GM21360 (cell line): ENCODE data around the gene CAMK2G.

Experiments used
- ATAC-seq: cut with Tn5 transposase; IDR thresholded peaks from one replicate; pipeline ENCODE4 v1.9.1; 2021; ENCODE audit warnings: mild to moderate bottlenecking, moderate library complexity; ENCODE audit not compliant: unreplicated experiment

Gene CAMK2G

GRCh38 chr10:73865459-73866442 is 8.6 kb downstream of the CAMK2G start:
- no peak for ATAC-seq

DNA sequence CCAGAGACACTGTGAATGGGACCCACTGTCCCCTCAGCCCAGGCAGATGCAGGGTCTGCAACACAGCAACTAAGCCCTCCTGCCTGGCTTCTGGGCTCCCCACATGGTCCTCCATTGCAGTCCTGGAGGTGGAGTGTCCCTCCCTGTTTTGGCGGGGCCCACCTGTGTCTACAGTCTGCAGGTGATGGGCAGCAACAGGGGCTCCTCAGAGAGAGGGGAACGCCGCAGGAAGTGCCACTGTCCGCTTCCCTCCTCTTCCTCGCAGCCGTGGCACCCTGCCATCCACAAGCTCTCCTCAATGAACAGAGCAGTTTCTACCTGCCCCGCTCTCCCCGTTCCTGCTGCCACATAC is 9.3 kb downstream of the CAMK2G start:
- no peak for ATAC-seq

DNA sequence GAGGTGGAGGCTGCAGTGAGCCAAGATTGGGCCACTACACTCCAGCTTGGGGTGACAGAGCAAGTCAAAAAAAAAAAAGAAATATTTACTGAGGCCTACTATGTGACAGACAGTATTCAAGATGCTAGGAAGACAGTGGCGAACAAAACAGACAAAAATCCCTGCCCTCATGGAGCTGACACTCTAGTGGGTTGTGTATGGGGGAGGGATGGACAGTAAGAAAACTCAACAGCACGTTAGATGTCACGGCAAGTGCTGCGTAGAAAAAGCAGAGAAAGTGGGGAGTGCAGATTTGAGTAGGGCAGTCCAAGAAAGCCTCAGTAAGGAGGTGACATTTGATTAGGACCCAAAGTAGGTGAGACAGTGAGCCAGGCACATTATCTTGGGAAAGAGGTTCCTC is 10.1 kb downstream of the CAMK2G start:
- no peak for ATAC-seq

DNA sequence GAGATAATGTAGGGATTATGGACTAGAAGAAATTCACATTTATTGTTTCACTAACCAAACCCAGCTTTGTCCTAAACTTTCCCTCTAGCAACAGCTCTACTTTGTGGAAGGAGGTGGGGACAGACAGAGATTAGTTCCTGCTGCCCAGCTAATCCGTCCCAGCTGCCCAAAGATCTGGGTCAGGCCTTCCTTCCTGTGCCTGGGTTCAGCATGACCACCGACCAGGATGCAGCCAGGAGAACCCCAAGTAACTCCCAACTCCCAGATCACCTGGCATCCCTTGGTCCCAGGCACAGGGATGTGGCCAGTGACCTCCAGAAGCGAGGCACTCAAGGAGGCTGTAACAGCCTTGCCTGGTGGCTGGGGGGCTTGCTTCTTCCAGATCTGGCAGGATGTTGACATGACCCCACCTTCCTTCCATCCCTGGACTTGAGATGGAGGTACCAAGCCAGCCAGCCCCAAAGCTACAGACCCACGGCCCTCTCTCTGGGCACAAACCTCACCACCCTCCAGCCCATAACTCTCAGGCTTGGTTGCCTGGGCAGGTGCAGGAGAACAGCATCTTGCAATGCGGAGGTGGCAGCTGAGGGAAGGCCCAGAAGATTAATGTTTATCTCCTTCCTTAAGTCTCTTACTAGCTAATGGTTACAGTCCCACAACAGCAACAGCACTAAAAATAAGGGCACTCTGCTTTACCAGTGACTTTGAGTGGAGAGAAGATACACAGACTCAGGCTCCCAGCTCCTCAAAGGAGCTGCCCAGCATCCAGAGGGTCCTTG is 11.1 kb downstream of the CAMK2G start:
- ATAC-seq: no peak

DNA sequence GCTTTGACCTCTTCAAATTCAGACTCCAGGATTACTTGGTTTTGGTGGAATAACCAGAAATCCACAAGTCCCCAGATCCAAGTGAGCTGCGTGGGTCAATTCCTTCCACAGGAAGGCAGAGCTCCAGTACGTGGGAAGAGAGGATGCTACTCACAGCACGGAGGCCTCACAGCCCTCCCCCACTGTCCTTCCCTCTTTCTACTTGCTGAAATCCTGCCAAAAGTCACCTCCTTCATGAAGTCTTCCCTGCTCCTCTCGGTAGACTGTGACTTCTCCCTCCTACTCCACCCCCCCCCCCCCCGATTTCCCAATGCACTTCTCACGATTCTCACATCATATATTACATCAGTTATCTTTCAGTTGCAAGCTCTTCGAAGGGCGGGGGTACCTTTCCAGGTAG is 12.3 kb downstream of the CAMK2G start:
- ATAC-seq: no peak

DNA sequence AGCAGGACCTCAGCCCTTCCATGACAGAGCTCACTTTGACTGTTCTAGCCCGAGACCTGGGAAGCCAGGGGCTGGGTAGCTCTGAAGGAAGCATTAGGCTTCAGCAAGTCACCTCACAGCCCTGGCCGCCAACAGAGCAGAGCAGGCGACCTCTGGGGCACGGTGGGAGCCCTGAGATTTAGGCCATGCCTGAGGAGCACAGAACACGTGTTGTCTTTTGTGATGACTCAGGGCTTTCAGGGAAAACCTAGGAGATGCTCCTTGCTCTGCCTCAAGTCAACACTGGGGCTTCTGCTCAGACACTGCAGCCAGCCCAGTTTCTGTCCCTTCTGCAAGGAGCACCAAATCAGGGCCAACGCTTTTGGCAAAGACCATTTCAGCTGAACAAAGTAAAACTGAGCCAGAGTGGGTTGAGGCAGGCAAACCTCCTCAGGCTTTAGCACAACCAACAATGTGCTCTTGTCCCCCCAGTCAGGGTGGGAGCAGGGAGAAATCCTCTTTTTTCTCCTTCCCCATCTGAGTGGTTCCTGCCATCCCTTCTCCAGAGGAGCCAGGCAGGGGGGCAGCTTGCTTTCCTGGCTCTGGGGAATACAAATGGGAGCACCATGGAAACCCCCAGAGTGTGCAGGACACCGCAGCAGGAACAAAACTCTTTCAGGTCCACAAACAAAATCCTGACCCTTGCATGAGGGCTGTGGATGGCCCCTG is 14.4 kb downstream of the CAMK2G start:
- no peak for ATAC-seq

- ATAC-seq: no peak
Measured at GRCh38 chr10:73859428-73859783, 14.9 kb downstream of the CAMK2G start.

- ATAC-seq: no peak
Measured at GRCh38 chr10:73858750-73859427, 15.5 kb downstream of the CAMK2G start.

GRCh38 chr10:73858013-73858708 is 16.2 kb downstream of the CAMK2G start:
- ATAC-seq: no peak

- ATAC-seq: no peak
Measured at GRCh38 chr10:73857446-73857845, 16.9 kb downstream of the CAMK2G start.

DNA sequence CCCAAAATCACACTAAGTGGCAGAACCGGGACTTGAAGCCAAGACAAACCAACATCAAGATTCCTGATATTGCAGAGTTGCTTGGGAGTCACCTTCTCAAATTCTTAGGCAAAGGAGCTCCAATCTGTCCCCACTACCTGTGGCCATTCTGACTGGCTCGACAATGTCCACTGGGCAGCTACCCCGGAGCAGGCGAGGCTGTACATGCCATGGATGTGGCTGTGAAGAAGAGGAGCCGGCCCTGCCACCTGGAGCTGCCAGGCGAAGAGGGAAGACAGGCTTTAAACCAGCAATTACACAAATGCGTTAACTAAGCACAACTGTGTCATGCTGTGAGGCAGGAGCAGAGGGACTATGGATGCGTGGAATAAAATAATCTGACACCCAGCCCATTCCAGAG is 18.1 kb downstream of the CAMK2G start:
- ATAC-seq: no peak

DNA sequence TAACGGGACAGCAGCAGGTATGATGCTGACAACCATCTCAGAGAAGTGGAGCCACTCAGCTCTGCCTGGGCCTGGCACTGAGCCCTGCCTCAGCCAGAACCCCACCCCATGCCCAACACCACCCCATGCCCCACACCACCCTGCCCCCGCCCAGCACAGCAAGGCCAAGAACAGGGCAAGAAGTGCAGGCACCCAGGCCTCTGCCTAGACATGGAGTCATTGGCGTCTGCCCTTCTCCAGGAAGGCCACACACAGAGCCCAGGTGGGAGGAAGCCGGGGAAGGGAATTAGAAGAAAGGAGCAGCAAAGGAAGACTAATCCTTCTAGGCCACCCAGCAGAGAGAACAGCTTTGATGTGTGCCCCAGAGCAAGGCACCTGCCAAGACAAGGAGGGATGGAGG is 18.9 kb downstream of the CAMK2G start:
- no peak for ATAC-seq

DNA sequence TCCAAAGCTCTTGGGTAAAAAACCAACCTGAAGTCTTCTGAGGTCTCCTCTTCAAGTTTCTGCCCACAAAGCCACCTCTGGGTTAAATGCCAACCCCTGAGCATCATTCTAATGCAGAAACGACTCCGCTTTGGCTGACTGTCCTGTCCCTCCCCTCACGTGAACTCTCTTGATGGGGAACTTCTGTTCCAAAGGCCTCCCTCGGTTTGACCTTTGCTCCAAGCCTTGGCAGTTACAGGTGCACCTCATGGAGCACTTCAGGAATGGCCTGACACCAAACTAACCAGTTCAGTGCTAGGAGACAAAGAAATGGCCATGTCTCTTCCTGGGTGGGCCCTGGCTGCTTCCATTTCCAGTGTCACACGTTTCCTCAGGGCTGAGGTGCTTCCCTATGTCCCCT is 20.0 kb downstream of the CAMK2G start:
- ATAC-seq: no peak

DNA sequence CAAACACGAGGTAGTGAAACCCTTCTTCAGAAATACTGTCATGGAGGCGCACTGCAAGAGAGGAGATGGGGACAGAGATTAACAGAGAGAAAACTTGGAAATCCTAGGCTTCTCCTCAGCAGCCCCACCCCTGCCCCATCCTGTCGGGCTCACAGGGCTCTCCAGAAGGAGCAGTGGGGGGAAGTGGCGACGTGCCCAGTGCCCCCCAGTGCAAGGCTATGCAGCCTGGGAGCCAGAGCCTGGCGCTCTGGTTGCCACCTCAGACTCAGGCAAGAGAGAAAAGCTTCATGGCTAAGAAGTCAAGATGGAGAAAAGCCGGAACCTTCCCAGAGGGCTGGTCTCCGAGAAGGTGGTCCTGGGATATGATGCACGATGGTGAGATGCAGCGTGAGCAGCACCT is 21.2 kb downstream of the CAMK2G start:
- no peak for ATAC-seq

DNA sequence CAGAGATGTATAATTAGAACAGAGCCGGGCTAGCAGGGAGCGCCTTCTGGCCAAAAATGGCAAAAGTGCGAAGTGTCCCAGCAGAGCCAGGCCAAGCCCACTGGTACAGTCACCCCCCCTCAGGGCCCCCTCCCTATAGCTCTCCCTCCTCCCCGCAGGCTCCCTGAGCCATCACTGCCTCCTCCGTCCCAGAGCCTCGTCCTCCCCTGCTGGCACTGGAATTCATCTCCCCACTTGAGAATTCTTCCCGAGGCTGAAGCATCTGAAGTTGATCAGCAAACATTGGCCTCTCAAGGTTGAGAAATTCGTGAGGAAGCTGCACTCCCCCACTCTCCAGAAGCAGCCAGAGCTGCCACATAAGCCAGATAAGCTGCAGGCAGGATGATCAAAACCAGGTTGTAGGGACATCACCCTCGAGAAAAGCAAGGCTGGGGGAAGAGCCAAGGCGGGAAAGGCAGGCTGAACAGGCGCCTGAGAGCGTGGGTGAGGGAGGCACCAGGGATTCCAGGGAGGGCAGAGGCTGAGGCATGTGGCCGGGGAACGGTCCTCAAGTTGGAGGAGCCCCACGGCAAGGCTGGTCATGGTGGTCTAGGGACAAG is 23.4 kb downstream of the CAMK2G start:
- no peak for ATAC-seq

- no peak for ATAC-seq
Measured at GRCh38 chr10:73850211-73850610, 24.1 kb downstream of the CAMK2G start.

DNA sequence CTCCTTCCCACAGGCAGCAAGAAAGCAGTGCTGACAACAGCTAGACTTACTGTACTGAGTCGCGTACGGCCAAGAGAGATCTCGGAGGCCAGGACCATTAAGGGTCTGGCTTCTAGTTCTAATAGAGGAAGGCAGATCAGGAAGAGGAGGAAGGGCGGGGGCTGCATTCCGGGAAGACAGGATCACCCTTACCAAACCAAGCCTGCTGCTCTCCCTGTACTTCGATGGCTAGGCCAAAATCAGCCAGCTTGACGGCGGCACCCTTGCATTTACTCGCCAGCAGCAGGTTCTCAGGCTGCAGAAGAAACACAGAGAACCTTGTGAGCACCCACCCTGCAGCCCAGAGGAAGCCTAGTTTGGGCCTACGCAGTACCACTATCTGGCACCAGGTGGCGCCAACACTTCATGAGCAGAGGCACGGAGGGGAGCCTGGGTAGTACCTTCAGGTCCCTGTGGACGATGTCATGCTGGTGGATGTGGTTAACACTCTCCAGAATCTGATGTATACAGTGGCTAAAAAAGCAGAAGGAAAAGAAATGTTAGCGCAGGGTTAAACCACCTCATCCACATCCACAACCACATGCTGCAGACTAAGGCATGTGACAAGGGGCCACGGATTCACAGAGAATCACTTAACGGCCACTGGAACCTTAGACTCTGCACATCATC is 25.4 kb downstream of the CAMK2G start:
- peak; percentile 85 for ATAC-seq

GRCh38 chr10:73847031-73847430 is 27.3 kb downstream of the CAMK2G start:
- no peak for ATAC-seq

GRCh38 chr10:73843261-73843660 is 31.1 kb downstream of the CAMK2G start:
- ATAC-seq: no peak
